MM.1S (cell line): ENCODE data around the gene ULK4.

Source experiments
- DNase-seq: peaks from one replicate; pipeline ENCODE4 v3.0.0-alpha.2; 2015
- H2AFZ ChIP-seq: fragments of 300-600 bp; sonication (generic); 2 replicates; pipeline ENCODE4 v1.6.0; 2016; ENCODE audit warnings: antibody characterized with exemption, low read length
- H3F3A ChIP-seq: fragments of 300-600 bp; sonication (generic); 2 replicates; pipeline ENCODE4 v1.6.1; 2016; ENCODE audit warnings: mild to moderate bottlenecking, antibody characterized with exemption, low read length, moderate library complexity, mixed read lengths; ENCODE audit not compliant: insufficient read depth
- H3K27ac ChIP-seq: fragments of 300-600 bp; sonication (generic); 2 replicates; pipeline ENCODE4 v1.5.1; 2016; ENCODE audit warnings: mild to moderate bottlenecking, low read length
- H3K27me3 ChIP-seq: fragments of 300-600 bp; sonication (generic); replicated peaks from 2 replicates; pipeline ENCODE4 v1.6.0; 2016; ENCODE audit warnings: low read length; ENCODE audit not compliant: insufficient read depth
- H3K36me3 ChIP-seq: fragments of 300-600 bp; sonication (generic); replicated peaks from 2 replicates; pipeline ENCODE4 v1.6.1; 2016; ENCODE audit warnings: mild to moderate bottlenecking, low read length, mixed read lengths; ENCODE audit not compliant: insufficient read depth
- H3K4me1 ChIP-seq: fragments of 300-600 bp; sonication (generic); 2 replicates; pipeline ENCODE4 v1.6.1; 2016; ENCODE audit warnings: low read length, mixed read lengths
- H3K4me2 ChIP-seq: fragments of 300-600 bp; sonication (generic); 2 replicates; pipeline ENCODE4 v1.6.0; 2016; ENCODE audit warnings: low read depth, low read length
- H3K4me3 ChIP-seq: fragments of 300-600 bp; sonication (generic); 2 replicates; pipeline ENCODE4 v1.5.1; 2016; ENCODE audit warnings: low read length, mixed read lengths
- H3K79me2 ChIP-seq: fragments of 300-600 bp; sonication (generic); 2 replicates; pipeline ENCODE4 v1.6.1; 2016; ENCODE audit warnings: mixed run types, low read length, mixed read lengths
- H3K9ac ChIP-seq: fragments of 300-600 bp; sonication (generic); 2 replicates; pipeline ENCODE4 v1.6.1; 2016; ENCODE audit warnings: low read length, mixed read lengths
- H3K9me2 ChIP-seq: fragments of 300-600 bp; sonication (generic); replicated peaks from 2 replicates; pipeline ENCODE4 v1.6.1; 2016; ENCODE audit warnings: mild to moderate bottlenecking, low read length, mixed read lengths; ENCODE audit not compliant: insufficient read depth
- H3K9me3 ChIP-seq: fragments of 300-600 bp; sonication (generic); replicated peaks from 2 replicates; pipeline ENCODE4 v1.6.1; 2016; ENCODE audit warnings: mild to moderate bottlenecking, low read length, mixed read lengths; ENCODE audit not compliant: insufficient read depth
- H4K20me1 ChIP-seq: fragments of 300-600 bp; sonication (generic); 2 replicates; pipeline ENCODE4 v1.6.1; 2016; ENCODE audit warnings: mild to moderate bottlenecking, low read length, moderate library complexity, mixed read lengths; ENCODE audit not compliant: insufficient read depth
- CTCF ChIP-seq: fragments of 300-600 bp; sonication (generic); IDR thresholded peaks from 2 replicates; pipeline ENCODE4 v1.5.1; 2016; ENCODE audit warnings: antibody characterized with exemption, low read length, mixed read lengths
- EZH2 ChIP-seq: fragments of 300-600 bp; sonication (generic); optimal IDR thresholded peaks from 2 replicates; pipeline ENCODE3; 2017; ENCODE audit warnings: low read depth, mild to moderate bottlenecking, antibody characterized with exemption, low read length, mixed read lengths
- EZH2phosphoT487 ChIP-seq: fragments of 300-600 bp; sonication (generic); IDR thresholded peaks from 2 replicates; pipeline ENCODE4 v1.6.1; 2018; ENCODE audit warnings: antibody characterized with exemption, low read length

ULK4 gene

GRCh38 chr3:41599127-41599484 is 362.8 kb downstream of the ULK4 start:
- Histone ChIP-seq H3K27me3 (no peaks in the 10 kb centered on the region), H3K4me3 (no peak overlapping the region), H4K20me1 (no peaks in the 10 kb centered on the region), H2AFZ (no peak overlapping the region), H3K9me2 (no peaks in the 10 kb centered on the region), H3K9me3 (no peaks in the 10 kb centered on the region), H3K9ac (no peak overlapping the region), H3K36me3 (no peaks in the 10 kb centered on the region), H3K4me1 (peaks cover 4% of the 10 kb centered on the region), H3F3A (no peaks in the 10 kb centered on the region), H3K27ac (no peak overlapping the region), H3K4me2 (no peak overlapping the region), H3K79me2 (no peaks in the 10 kb centered on the region)
- no peak for TF ChIP-seq EZH2phosphoT487
- TF ChIP-seq EZH2 = no peak
- TF ChIP-seq CTCF = no peak
- DNase-seq = no peak

DNA sequence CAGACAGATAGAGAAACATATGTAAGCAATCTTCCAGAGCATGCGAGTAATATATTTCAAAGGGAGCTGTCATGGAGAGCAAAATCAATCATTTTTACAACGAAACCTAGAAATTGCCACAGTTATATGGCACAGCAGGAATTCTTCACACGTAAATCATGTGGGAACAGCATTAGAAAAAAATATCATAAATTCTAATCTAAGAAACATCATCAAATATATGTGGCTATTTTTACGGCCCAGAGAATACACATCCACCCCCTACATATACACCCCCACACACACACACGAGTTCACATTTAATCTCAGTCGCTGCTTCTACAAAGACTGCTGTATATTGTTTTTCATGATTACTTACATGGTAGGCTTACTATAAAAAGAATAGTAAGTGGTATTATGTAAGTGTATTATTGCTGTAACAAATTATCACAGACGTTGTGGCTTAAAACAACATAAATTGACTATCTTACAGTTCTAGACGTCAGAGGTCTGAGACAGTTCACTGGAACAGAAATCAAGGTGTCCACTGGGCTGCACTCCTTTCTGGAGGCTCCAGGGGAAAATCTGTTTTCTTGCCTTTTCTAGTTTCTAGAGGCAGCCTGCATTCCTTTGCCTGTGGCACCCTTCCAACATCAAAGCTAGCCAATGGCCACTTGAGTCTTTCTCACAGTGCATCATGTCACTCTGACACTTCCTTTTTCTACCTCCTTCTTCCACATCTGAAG is 363.3 kb downstream of the ULK4 start:
- no peak for DNase-seq
- Histone ChIP-seq H2AFZ (no peak overlapping the region), H3K36me3 (no peaks in the 10 kb centered on the region), H3K9me3 (no peaks in the 10 kb centered on the region), H3K79me2 (no peaks in the 10 kb centered on the region), H4K20me1 (no peaks in the 10 kb centered on the region), H3F3A (no peaks in the 10 kb centered on the region), H3K9ac (no peak overlapping the region), H3K9me2 (no peaks in the 10 kb centered on the region), H3K27ac (no peak overlapping the region), H3K27me3 (no peaks in the 10 kb centered on the region), H3K4me3 (no peak overlapping the region), H3K4me1 (peaks cover 4% of the 10 kb centered on the region), H3K4me2 (no peak overlapping the region)
- no peak for TF ChIP-seq EZH2
- no peak for TF ChIP-seq CTCF

DNA sequence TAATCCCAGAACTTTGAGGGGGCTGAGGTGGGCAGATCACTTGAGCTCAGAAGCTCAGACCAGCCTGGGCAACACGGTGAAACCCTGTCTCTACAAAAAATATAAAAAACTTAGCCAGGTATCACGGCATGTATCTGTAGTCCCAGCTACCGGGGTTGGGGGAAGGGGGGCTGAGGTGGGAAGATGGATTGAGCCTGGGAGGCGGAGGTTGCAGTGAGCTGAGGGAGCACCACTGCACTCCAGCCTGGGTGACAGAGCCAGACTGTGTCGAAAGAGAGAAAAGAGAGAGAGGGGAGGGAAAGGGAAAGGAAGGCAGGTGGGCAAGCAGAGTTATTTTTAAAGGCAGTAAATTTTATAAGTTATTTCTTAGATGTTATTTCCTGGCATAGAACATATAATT is 368.1 kb downstream of the ULK4 start:
- Histone ChIP-seq H3K4me2 (no peak overlapping the region), H3K9me2 (no peaks in the 10 kb centered on the region), H3K27me3 (no peaks in the 10 kb centered on the region), H3K9ac (no peak overlapping the region), H2AFZ (no peak overlapping the region), H3K36me3 (no peaks in the 10 kb centered on the region), H3K4me3 (no peak overlapping the region), H3K9me3 (no peaks in the 10 kb centered on the region), H3F3A (no peaks in the 10 kb centered on the region), H3K4me1 (peaks cover 4% of the 10 kb centered on the region), H3K27ac (no peak overlapping the region), H4K20me1 (no peaks in the 10 kb centered on the region), H3K79me2 (no peaks in the 10 kb centered on the region)
- DNase-seq = no peak
- TF ChIP-seq EZH2 = no peak

DNA sequence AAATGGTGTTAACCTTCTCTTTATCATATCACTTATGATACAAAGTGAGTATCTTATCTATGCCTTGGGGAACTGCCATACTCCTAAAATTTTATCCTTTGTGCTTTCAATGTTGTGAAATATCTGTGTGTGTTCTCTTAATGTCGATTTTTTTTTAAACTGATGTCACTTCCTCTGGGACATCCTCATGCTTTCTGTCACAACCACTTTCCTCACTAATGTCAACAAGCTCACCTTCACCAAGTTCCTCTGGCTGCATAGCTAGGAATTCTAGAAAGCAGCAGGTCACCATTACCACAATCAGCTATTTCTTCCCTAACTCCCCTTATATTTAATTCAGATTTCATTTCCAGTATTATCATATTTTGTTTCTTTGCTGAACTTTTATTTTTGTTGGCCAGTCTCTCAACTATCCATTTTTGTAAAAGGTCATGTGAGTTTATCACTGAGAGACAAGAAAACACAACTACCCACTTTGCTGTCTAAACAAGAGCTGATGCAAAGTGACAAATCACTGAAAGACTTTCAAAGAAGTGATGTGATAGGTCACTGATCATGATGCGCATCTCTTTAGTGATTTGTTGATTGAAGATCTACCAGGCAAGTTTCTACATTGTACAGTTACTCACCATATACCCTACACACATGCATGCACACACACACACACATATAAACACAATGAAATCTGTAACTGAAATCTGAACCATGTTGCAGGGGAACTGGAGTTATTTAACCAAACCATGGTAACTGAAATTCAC is 369.0 kb downstream of the ULK4 start:
- Histone ChIP-seq H3K9me3 (no peaks in the 10 kb centered on the region), H3K27ac (no peak overlapping the region), H3K79me2 (no peaks in the 10 kb centered on the region), H3F3A (no peaks in the 10 kb centered on the region), H3K36me3 (no peaks in the 10 kb centered on the region), H3K9ac (no peak overlapping the region), H3K27me3 (no peaks in the 10 kb centered on the region), H4K20me1 (no peaks in the 10 kb centered on the region), H2AFZ (no peak overlapping the region), H3K4me2 (no peak overlapping the region), H3K9me2 (no peaks in the 10 kb centered on the region), H3K4me1 (peaks cover 4% of the 10 kb centered on the region), H3K4me3 (no peak overlapping the region)
- TF ChIP-seq CTCF (no peak), EZH2phosphoT487 (no peak), EZH2 (no peak)
- no peak for DNase-seq
